ENCODE measurements around the gene CAMKK1.
A peak's percentile ranks its signal among the peaks of the same experiment; 100 is the strongest.

CAMKK1 gene

DNA sequence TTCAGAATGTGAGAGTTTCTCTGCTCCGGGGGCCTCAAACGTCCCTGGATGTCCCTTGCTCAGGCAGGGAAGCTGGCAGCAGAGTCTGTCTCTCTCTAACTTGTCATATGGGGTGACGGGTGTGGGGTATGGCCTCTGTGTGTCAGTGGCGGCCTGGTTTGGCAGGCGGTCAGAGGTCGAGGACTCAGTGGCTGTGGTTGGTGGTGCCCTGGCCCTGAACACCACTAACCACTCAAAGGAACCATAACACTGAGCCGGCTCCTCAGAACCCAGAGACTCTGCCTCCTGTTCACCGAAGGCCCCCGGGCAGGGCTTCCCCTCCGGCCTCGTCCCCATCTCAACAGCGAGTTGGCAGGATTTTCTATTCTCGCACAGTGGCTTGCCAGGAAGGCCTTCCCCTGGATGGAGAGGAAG is 22.7 kb upstream of the CAMKK1 start:
- Histone ChIP-seq H3K4me1 (ENCODE audit: insufficient read depth, low read length, poor library complexity, severe bottlenecking) (peaks cover 48% of the 10 kb centered on the region), H3K9me2 (replicated peaks; ENCODE audit: low read depth, low read length) (no peaks in the 10 kb centered on the region), H3K36me3 (ENCODE audit: insufficient read depth, low read length) (no peaks in the 10 kb centered on the region), H3F3A (ENCODE audit: low read depth) (no peaks in the 10 kb centered on the region), H3K79me2 (ENCODE audit: insufficient read depth, low read length) (peaks cover 75% of the 10 kb centered on the region), H3K4me2 (ENCODE audit: low read depth, low read length, poor library complexity, severe bottlenecking) (peak overlapping the region; percentile 92), H3K9ac (ENCODE audit: low read depth, low read length, poor library complexity, severe bottlenecking) (peak overlapping the region; percentile 98), H4K20me1 (ENCODE audit: insufficient read depth, low read length, poor library complexity, severe bottlenecking) (peaks cover 40% of the 10 kb centered on the region), H3K4me3 (ENCODE audit: low read length, poor library complexity, severe bottlenecking) (peak overlapping the region; percentile 94), H3K9me3 (ENCODE audit: insufficient read depth, low read depth, low read length) (no peaks in the 10 kb centered on the region), H2AFZ (ENCODE audit: low read length) (peak overlapping the region; percentile 63; the same call in 1 of the 2 replicates), H3K27me3 (ENCODE audit: insufficient read depth, low read length, poor library complexity, severe bottlenecking) (no peaks in the 10 kb centered on the region)
- TF ChIP-seq CTCF (conservative IDR thresholded peaks at IDR 0.05; ENCODE audit: low read length), result 0 out of 2 replicates have a peak, but pooled peaks have one; percentile 18
- no peak for TF ChIP-seq EZH2phosphoT487 (IDR thresholded peaks at IDR 0.05; ENCODE audit: borderline replicate concordance)

DNA sequence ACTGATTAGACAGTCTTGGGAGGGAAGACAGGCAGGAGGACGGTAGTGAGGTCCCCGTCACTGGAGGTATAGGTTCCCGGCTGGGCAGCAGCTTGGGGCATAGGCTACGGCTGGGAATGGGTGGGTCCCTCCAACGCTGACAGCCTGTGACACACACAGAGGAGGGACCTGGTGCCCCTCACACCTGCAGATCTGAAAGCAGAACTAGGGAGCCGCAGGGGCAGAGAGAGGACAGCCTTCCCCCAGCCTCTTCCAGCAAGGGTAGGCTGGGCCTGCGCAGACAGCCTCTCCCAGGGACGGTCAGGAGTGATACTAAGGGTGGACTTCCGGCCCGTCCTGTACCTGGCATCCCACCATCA is 21.4 kb upstream of the CAMKK1 start:
- Histone ChIP-seq H3K9me3 (ENCODE audit: insufficient read depth, low read depth, low read length) (no peaks in the 10 kb centered on the region), H3F3A (ENCODE audit: low read depth) (no peaks in the 10 kb centered on the region), H4K20me1 (ENCODE audit: insufficient read depth, low read length, poor library complexity, severe bottlenecking) (peaks cover 40% of the 10 kb centered on the region), H3K4me1 (ENCODE audit: insufficient read depth, low read length, poor library complexity, severe bottlenecking) (peaks cover 44% of the 10 kb centered on the region), H3K9ac (ENCODE audit: low read depth, low read length, poor library complexity, severe bottlenecking) (peak overlapping the region; percentile 98), H2AFZ (ENCODE audit: low read length) (no peak overlapping the region), H3K9me2 (replicated peaks; ENCODE audit: low read depth, low read length) (no peaks in the 10 kb centered on the region), H3K36me3 (ENCODE audit: insufficient read depth, low read length) (no peaks in the 10 kb centered on the region), H3K4me2 (ENCODE audit: low read depth, low read length, poor library complexity, severe bottlenecking) (peak overlapping the region; percentile 92), H3K4me3 (ENCODE audit: low read length, poor library complexity, severe bottlenecking) (peak overlapping the region; percentile 94), H3K79me2 (ENCODE audit: insufficient read depth, low read length) (peaks cover 83% of the 10 kb centered on the region), H3K27me3 (ENCODE audit: insufficient read depth, low read length, poor library complexity, severe bottlenecking) (no peaks in the 10 kb centered on the region)
- no peak for TF ChIP-seq EZH2phosphoT487 (IDR thresholded peaks at IDR 0.05; ENCODE audit: borderline replicate concordance)

GRCh38 chr17:3913531-3914311 is 20.9 kb upstream of the CAMKK1 start:
- peaks cover 40% of the 10 kb centered on the region for H4K20me1 ChIP-seq (ENCODE audit: insufficient read depth, low read length, poor library complexity, severe bottlenecking)
- peaks cover 81% of the 10 kb centered on the region for H3K79me2 ChIP-seq (ENCODE audit: insufficient read depth, low read length)
- H3K4me1 ChIP-seq (ENCODE audit: insufficient read depth, low read length, poor library complexity, severe bottlenecking), result peaks cover 39% of the 10 kb centered on the region
- no peaks in the 10 kb centered on the region for H3K9me3 ChIP-seq (ENCODE audit: insufficient read depth, low read depth, low read length)
- H2AFZ ChIP-seq (ENCODE audit: low read length), result no peak overlapping the region
- no peaks in the 10 kb centered on the region for H3F3A ChIP-seq (ENCODE audit: low read depth)
- H3K4me3 ChIP-seq (ENCODE audit: low read length, poor library complexity, severe bottlenecking), result peak overlapping the region; percentile 94
- H3K27me3 ChIP-seq (ENCODE audit: insufficient read depth, low read length, poor library complexity, severe bottlenecking), result no peaks in the 10 kb centered on the region
- H3K9ac ChIP-seq (ENCODE audit: low read depth, low read length, poor library complexity, severe bottlenecking), result peak overlapping the region; percentile 98
- peak overlapping the region; percentile 92 for H3K4me2 ChIP-seq (ENCODE audit: low read depth, low read length, poor library complexity, severe bottlenecking)
- no peaks in the 10 kb centered on the region for H3K36me3 ChIP-seq (ENCODE audit: insufficient read depth, low read length)
- no peak for TF ChIP-seq EZH2phosphoT487 (IDR thresholded peaks at IDR 0.05; ENCODE audit: borderline replicate concordance)
- peak; percentile 95 for TF ChIP-seq CTCF (conservative IDR thresholded peaks at IDR 0.05; ENCODE audit: low read length)
- H3K9me2 ChIP-seq (replicated peaks; ENCODE audit: low read depth, low read length), result no peaks in the 10 kb centered on the region

Measured in Loucy (cell line).